Cardiac septum (tissue), 1 donor: ENCODE results near the gene LDAH. TPM values are rescaled to one million over a fixed set of nuclear protein-coding genes. Genes with fewer than 3 reads are reported as not detected.

Experiments
- DNase-seq: peaks from one replicate; pipeline ENCODE4 v3.0.0-alpha.2; 2020; ENCODE audit warnings: low spot score
- intact Hi-C: fragments of 100-400 bp; cut with DNase I; formaldehyde crosslinking; loops from one replicate; pipeline ENCODE4 v1.14.0; 2022
- total RNA-seq: library from RNA; stranded (reverse); fragmentation: NEBNext Ultra II Directional; extraction: Animal tissue kit (Norgen Biotek cat#: 25700); gene quantifications from one replicate; pipeline ENCODE4 v1.2.1, GENCODE V29; 2021
- donor health status: DM: no; HTN: no; CAD: no.

The LDAH gene
- total RNA-seq, 1 donor from 2014 or later, result 6.8 TPM

- intact Hi-C loops, result no loop called here
- no peak for DNase-seq
These were observed 174.1 kb downstream of the LDAH start for GRCh38 chr2:20648831-20649230.

- DNase-seq, result no peak
- intact Hi-C loops, result no loop called here
These were observed 174.7 kb downstream of the LDAH start for GRCh38 chr2:20648206-20648605.

- intact Hi-C loops, result no loop called here
- no peak for DNase-seq
These were observed 175.2 kb downstream of the LDAH start for GRCh38 chr2:20647738-20648137.

- intact Hi-C loops, result no loop called here
These were observed 175.7 kb downstream of the LDAH start for GRCh38 chr2:20647211-20647610.

GRCh38 chr2:20646446-20646845 is 176.5 kb downstream of the LDAH start:
- intact Hi-C loops, result no loop called here
- DNase-seq, result no peak

More at GRCh38 chr2:20647211-20647610, 175.7 kb downstream of the LDAH start:
- DNase-seq, result no peak

GRCh38 chr2:20645761-20646160 is 177.1 kb downstream of the LDAH start:
- no peak for DNase-seq
- intact Hi-C loops, result no loop called here

GRCh38 chr2:20645301-20645701 is 177.6 kb downstream of the LDAH start:
- intact Hi-C loops, result no loop called here
- DNase-seq, result no peak

GRCh38 chr2:20643826-20644225 is 179.1 kb downstream of the LDAH start:
- intact Hi-C loops, result loop anchor here (2.0 kb wide), 1 partner anchor 265 kb away; no protein-coding TSS in a partner anchor

GRCh38 chr2:20643060-20643459 is 179.8 kb downstream of the LDAH start:
- DNase-seq, result no peak

More at GRCh38 chr2:20643826-20644225, 179.1 kb downstream of the LDAH start:
- no peak for DNase-seq

GRCh38 chr2:20642055-20642971 is 180.6 kb downstream of the LDAH start:
- no peak for DNase-seq
- intact Hi-C loops, result loop anchor here (2.0 kb wide), 1 partner anchor 264 kb away; no protein-coding TSS in a partner anchor

More at GRCh38 chr2:20643060-20643459, 179.8 kb downstream of the LDAH start:
- intact Hi-C loops, result loop anchor here (2.0 kb wide), 1 partner anchor 264 kb away; no protein-coding TSS in a partner anchor

- no peak for DNase-seq
- intact Hi-C loops, result no loop called here
These were observed 181.5 kb downstream of the LDAH start for GRCh38 chr2:20641123-20641985.

- DNase-seq, result no peak
- intact Hi-C loops, result no loop called here
These were observed 182.3 kb downstream of the LDAH start for GRCh38 chr2:20640411-20641122.

GRCh38 chr2:20638646-20639430 is 184.1 kb downstream of the LDAH start:
- intact Hi-C loops, result no loop called here
- no peak for DNase-seq

GRCh38 chr2:20638014-20638413 is 184.9 kb downstream of the LDAH start:
- intact Hi-C loops, result no loop called here
- no peak for DNase-seq

GRCh38 chr2:20637147-20637546 is 185.8 kb downstream of the LDAH start:
- intact Hi-C loops, result no loop called here
- no peak for DNase-seq

GRCh38 chr2:20635675-20636584 is 187.0 kb downstream of the LDAH start:
- intact Hi-C loops, result loop anchor here (1.0 kb wide), 1 partner anchor 192 kb away; no protein-coding TSS in a partner anchor

GRCh38 chr2:20635113-20635510 is 187.8 kb downstream of the LDAH start:
- intact Hi-C loops, result loop anchor here (1.0 kb wide), 1 partner anchor 191 kb away; no protein-coding TSS in a partner anchor
- no peak for DNase-seq

More at GRCh38 chr2:20635675-20636584, 187.0 kb downstream of the LDAH start:
- DNase-seq, result peak; percentile 91
